NCI-H146 (cell line): ENCODE results near the gene RAD51B.
A peak's percentile ranks its signal among the peaks of the same experiment; 100 is the strongest.

ENCODE experiments used
- DNase-seq: peaks from one replicate; lab custom pipeline; 2025; lab: John Stamatoyannopoulos, UW

RAD51B gene

DNA sequence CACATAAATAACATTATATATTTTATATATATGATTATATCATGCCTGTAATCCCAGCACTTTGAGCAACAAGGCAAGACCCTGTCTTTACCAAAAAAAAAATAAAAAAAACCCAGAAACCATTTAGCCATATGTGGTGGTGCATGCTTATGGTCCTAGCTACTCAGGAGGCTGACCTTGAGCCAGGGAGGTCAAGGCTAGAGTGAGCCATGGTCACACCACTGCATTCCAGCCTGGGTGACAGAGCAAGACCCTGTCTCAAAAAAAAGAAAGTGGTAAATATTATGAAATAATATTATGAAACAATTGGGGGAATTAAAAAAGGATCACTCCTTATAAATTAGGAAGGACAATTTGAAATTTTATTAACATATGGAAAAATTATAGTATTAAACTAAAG is 16.0 kb downstream of the RAD51B start:
- DNase-seq = no peak

DNA sequence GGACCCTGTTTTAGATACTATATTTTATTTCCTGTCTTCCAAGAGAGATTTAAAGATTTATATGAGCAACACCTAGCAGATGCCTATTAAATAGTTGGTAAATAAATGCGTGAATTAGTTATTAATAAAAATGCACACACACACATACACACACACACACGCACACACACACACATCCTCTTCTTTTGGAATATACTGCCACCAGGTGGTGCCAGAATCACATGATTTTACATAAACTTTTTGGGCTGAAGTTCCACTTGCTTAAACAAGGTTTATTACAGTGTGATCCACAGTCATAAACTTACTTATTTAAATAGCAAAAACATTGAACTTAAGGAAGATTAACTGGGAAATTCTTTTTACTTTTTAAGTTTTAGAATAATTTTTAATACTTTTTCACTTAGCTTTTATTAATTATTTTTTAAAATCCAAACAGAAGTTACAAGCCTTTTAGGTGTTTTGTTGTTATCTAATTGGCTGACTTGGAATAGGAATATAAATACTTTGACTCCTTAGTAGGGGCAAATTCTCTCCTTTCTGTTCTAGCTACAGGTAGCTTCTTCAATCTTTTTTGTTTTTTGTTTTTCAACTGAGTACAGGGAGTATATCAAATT is 17.5 kb downstream of the RAD51B start:
- DNase-seq = peak; percentile 55

DNA sequence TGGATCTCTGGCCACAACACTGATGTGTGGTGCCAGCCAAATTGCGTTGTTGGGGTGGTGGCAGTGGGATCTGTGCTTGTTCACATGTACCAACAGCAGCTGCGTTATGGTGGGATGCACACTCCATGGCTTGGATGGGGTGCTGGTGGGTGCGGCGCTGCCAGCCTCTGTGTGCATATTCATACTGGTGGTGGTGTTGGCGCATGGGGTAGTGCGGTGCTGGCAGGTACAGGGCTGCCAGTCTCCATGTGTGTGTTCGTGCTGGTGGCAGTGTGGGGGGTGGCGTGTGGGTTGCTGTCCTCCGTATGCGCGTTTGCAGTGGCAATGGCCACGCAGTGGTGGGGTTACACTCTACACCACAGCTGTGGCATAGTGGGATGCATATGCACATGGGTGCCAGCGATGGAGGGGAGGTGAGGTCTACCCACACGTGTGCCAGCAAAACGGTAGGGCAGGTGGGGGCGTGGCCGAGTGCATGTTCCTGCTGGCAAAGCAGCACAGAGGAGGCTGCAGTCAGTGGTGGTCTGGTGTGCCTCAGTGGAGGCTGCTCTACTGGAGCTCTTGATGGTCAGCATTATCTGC is 26.5 kb downstream of the RAD51B start:
- DNase-seq = no peak

DNA sequence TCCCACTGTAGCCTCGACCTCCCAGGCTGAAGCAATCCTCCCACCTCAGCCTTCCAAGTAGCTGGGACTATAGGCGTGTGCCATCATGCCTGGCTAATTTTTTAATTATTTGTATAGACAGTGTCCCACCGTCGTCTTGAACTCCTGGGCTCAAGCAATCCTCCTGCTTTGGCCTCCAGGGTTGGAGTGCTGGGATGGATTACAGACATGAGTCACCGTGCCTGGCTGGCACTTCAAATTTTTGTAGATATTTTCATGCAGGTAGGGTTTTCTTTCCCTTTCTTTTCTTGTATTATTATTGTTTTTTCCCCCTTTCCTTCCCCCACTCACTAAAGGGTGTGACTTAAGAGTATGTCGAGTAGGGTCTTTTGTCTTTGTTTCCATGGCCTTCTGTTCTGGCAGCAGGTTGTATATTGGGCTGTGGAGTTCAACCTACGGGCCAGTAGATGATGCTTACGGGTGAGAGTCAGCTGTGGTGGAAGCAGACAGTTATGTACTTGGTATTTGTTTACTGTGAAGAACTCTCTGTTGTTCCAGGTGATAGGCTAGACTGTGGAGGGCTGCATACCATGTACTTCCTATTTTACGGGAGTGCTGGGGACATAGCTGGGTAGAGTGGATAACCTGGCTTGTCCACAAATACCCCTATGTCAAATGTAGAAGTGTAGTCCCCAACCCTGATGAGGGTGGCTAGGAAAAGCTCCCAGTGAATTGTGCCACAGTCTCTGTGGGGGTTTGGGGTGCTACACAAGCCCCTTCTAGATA is 30.7 kb downstream of the RAD51B start:
- no peak for DNase-seq

DNA sequence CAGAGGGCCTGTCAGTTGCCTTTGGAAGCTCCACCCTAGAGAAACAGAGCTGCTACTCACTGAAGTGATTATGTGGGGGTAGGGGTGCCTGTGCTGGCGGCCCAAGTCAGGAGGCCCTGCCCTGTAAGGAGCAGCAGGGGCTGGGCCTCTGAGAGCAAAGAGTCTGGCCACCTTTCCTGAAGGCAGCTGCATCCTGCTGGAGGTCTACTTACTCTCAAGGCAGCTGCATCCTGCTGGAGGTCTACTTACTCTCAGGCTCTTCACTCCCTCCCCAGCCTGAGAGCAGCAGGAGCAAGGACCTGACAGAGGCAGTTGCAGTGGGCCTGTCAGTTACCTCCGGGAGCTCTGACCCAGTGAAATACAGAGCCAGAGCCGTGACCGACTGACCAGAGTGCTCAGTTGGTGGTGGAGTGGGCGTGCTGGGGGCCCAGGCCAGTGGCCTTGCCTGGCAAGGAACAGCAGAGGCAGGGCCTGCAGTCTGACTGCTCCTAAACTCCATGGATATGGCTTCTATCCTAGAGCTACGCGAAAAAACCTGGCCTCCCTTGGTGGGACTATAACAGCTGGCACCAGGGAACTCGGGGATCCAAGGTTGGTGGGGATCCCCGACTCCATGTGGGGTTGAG is 32.3 kb downstream of the RAD51B start:
- no peak for DNase-seq

DNA sequence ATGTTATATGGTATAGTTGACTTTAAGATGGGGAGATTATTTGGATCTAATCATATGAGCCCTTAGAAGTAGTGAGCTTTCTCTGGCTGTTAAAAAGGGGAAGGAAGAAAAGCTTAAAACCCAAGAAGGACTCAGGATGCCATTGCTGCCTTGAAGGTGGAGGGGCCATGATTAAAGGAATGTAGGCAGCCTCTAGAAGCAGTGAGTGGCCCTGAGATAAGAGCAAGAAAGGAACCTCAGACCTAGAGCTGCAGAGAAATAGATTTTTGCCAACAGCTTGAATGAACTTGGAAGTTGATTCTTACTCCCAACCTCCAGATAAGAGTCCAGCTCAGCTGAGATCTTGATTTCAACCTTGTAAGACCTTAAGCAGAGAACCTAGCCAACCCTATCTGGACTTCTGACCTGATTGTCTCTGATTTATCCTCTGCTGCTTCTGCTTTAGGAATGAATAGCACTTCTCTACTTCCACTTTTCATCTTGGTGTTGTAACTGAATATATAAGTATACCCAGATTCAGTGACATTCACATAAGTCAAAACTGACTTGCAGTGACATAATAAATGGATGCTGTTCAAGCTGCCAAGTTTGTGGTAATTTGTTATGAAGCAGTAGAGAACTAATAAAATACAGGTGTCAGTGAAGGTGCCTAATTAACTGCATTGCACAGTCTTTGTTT is 33.5 kb downstream of the RAD51B start:
- DNase-seq = no peak

DNA sequence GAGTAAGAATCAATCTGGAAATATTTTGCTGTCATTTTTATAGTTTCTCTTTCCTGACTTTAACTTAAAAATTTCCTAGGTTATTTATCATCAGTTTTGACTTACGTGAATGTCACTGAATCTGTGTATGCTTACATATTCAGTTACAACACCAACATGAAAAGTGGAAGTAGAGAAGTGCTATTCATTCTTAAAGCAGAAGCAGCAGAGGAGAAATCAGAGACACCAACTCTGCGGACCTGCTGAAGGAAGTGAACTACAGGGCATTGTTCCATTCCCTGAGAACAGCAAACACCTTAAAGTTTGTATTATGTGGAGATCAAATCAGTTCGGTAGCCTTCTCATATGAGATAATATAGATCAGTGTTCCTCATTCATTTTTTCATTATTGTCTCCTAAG is 34.1 kb downstream of the RAD51B start:
- no peak for DNase-seq

DNA sequence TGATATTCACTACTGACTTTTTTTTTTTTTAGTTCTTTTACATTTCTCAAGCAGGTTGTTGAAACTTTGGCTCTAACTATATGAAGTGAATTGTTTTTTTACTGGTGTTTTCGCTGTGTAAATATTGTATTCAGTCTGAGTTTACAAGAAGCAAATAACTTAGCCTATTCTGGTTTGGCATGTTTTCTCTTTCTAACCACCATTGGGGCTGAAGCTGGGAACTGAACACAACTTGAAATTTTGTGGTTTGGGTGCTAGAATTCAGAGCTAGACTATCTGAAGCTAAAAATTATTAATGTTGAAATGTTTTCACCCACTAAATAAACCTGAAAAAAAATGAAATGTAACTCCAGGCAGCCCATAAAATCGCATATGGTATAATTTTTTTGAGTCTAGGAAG is 37.2 kb downstream of the RAD51B start:
- no peak for DNase-seq

DNA sequence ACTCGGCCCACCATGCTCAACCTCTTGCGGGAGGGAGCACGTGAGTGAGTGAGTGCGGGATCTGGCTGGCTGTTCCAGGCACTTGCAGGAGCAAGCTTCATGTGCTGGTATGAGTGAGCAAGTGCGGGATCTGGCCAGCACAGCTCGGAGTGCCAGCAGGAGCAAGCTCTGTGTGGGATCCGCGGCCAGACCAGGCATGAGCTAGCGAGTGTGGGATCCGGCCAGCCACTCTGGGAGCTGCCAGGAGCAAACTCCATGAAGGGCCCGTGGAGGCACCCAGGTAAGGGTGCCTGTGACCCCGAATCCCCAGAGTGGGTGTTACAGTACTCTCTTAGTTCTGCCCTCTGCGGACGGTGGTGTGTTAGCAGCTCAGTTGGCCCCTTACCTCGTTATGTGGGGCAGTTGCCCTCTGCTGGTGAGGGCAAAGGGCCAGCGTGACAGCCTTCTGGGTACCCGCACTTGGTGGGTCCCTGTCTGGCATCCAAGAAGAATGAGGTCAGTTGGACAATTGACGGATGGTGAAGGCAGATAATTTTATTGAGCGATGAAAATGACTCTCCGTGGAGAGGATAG is 38.3 kb downstream of the RAD51B start:
- no peak for DNase-seq

DNA sequence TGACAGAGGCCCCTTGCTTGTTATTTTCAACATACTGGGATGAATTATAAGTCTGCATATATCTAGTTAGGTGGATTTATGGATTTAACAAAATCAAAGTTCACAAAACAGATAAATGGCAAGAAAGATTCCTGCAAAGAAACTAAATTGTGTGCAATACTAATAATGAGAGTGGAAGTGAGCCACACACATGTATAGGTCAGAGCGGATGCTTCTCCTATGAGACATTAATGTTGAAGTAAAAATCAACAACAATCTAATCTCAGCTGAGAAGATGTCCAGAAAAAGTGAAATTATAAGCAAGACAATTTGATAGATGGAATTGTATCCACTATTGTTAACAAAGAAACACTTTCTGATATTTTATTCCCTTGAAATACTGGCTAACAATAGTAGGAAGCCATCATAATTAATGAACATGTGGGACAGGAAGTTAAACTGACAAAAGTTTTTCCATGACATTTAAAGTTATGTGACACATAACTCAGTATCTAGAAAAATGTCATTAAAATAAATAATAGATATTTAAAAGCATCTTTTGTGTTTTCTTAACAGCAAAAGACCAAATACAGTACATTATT is 39.7 kb downstream of the RAD51B start:
- no peak for DNase-seq

DNA sequence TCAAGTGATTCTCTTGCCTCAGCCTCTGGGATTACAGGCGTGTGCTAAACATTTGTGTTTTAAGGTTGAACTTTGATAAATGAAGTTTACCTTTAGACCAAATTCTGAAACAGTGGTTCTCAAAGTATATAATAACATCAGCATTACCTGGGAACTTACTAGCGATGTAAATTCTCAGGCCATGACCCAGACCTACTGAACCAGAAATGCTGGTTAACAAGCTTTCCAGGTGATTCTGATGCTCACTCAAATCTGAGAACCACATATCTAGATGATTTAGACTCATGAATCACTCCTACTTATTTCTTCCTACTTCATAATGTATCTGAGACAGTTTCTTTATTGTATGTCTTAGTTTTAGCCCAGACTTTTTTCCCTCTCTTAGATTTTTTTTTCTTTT is 43.6 kb downstream of the RAD51B start:
- DNase-seq = no peak

DNA sequence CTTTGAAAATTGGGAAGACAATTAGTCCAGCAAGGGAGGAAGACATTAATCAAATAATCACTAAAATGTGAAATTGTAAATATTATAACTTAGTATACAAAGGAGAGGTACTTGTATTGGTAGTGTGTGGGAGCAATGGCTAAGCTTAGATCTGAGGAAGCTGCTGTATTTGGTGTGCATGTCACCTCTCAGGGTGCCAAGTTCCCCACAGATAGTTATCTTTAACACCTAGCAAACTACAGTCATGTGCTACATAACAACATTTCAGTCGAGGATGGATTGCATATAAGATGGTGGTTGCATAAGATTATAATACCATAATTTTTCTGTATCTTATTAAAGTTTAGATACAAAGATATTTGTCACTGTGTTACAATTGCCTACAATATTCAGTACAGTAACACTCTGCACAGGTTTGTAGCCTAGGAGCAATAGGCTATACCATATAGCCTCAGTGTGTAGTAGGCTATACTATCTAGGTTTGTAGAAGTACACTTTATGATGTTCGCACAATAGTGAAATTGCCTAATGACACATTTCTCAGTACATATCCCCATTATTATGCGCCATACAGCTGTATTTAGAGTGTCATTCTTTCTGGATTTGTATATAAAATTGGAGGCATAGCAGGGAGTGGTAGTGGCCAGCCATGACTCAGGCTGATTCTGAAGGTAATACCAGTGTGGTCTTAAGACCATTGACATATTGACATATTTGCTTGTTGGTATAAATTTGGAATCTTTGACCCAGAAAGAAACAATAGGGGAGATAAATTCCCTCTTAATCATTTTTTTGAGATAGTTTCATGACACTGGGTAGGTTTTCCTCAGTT is 55.8 kb downstream of the RAD51B start:
- no peak for DNase-seq

DNA sequence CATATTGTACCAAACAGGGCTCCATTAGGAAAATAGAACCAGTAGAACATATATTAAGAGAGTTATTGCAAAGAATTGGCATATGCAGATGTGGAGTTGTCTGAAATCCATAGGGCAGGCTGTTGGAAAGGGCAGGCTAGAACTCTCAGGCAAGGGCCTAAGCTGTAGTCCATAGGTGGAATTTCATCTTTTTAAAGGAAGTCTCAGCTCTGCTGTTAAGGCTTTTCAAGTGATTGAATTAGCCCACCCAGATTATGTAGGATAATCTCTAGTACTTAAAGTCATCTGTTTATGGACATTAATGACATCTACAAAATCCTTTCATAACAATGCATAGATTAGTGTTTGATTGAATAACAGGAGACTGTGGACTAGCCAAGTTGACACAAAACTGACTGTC is 59.4 kb downstream of the RAD51B start:
- no peak for DNase-seq

DNA sequence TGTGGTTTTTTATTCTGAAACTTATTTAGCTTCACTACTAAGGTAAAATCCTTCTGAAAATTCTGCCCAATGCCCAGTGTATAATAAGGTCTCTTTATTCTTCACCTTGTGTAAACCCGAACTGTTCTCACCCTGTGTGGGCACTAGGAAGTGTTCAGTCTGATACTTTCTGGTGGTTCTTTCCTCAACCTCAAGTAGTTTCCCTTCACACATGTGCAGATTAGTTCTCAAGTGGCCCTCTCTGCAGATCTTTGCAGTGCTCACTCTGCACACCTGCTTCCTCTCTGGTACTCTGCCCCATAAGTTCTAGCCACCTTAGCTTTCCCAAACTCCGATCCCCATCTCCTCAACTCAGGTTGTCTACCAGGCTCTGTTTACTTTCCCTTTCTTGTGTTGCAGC is 61.6 kb downstream of the RAD51B start:
- DNase-seq = no peak

DNA sequence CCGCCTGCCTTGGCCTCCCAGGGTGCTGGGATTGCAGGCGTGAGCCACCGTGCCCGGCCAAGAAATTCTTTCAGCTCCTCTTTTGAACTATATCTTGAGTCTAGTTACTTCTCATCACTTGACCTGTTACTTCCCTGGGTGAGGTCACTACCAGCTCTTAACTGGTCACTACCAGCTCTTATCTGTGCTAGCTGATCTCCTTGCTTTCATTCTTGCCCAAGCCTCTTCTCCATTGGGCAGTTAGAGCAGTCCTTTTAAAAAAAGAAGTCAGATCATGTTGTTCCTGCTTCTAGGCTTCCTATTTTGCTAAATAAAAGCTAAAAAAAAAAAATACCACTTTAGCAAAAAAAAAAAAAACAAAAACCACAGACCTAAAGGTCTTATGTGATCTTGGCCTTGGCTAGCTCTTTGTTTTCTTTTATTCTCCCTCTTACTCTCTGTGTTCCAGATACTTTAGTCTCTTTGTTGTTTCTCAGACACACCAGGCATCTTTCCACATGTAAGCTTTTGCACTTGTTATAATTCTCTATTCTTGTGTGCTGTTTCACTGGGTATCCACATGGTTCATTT is 63.5 kb downstream of the RAD51B start:
- no peak for DNase-seq

DNA sequence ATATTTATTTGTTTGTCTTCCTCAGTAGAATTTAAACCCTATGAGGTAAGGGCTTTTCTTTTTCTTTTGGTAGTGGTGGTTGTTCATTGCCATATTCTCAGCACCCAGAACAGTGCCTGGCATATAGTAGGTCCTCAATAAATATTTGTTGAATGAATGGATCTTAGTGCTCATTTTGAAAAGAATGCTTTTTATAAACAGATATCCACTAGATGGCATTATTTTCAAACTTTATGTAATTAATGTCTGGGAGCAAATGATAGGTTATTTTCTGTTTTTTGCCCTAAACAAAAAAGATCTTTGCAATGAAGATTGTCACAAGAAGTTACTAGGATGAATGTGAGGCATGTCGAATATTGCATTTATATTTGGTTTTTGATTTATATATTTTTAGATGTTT is 64.1 kb downstream of the RAD51B start:
- no peak for DNase-seq

DNA sequence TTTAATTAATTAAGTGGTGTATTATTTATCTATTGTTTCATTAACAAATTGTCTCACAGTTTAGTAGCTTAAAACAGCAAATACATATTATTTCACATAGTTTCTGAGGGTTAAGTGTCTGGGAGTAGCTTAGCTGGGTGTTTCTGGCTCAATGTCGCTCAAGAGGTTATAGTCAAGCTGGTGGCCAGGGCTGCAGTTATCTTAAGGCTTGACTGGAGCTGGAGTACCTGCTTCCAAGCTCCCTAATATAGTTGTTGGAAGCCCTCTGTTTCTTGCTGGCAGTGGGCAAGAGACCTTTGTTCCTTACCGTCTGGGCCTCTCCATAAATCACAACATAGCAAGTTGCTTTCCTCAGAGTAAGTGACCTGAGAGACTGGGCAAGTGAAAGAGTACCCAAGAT is 66.6 kb downstream of the RAD51B start:
- DNase-seq = no peak

DNA sequence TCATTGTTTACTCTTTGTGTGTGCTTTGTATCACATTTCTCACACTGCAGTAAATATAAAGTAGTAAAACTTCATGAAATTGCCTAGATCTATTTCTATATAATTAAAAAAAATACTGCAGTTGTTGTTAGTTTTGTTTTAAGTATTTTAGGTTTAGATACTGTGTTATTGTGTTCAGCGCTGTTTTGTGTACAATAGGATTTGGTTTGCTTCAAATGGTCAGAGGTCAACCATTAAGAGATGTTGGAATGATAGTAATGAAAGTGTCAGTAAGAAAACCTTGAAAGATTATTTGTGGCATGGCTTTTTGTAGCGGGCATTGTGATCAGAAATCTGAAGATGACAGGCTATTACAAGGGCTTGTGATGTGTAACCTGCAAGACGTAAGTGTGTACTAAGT is 67.9 kb downstream of the RAD51B start:
- no peak for DNase-seq

DNA sequence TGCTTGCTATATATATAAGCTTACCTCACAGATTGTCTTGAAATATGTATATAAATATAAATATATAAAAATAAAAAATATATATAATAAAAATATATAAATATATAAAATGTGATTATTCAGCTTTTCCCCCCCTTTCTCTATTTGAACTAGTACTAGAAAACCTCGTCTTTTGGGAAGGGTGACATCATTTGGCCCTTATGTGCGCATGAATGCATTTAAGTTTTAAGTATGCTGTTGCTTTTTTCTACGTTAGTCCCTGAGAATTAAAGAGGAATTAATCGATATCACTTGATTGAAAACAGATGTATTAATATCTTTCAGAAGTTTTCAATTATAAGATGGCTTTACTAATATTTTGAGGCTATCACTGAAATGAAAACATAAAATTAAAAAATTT is 69.9 kb downstream of the RAD51B start:
- DNase-seq = no peak

DNA sequence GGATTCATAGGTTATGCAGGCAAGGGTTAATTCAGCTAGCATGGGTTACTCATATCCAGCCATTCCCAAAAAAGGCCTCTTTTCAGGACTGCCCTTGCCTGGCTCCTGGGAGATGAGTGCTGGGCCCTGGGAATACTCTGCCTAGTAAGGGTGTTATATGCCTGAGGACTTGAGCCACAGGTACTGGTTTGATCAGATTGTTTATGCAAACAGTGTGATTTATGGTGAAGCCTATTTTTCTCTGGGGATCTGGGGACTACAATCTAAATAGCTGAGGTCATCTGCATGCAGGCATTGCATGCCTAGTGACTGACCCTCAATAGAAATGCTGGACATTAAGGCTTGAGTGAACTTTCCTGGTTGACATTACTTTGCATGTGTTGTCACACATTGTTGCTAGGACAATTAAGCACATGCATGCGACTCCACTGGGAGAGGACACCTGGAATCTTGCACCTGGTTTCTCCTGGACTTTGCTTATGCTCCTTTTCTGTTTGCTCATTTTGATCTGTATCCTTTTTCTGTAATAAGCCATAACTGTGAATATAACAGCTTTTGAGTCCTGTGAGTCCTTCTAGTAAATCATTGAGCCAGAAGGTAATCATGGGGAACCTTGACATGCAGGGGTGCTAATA is 73.0 kb downstream of the RAD51B start:
- peak; percentile 15 for DNase-seq
